Heart left ventricle (tissue), 13 donors: Measurements from ENCODE around the gene RANBP3.

Experiments used
- CTCF ChIP-seq, 12 donors: fragments of 200-600 bp; sonication (generic) in 4 of 12; IDR thresholded peaks; one replicate each; pipeline versions ENCODE4 v1.5.0 to v1.8.0; 2018 to 2022; ENCODE audit warnings: antibody characterized with exemption in 12 of 12, mild to moderate bottlenecking in 5 of 12
- POLR2A ChIP-seq, 2 donors: fragments of 450-650 bp; IDR thresholded peaks; one replicate each; pipeline ENCODE4 v1.6.1; 2017; ENCODE audit warnings: antibody characterized with exemption in 2 of 2, mild to moderate bottlenecking in 2 of 2, moderate library complexity in 2 of 2
- donor health status: ischemic (EF 13 %, LVEDD 7.1; RV severe dilation, severe dysfunction).
- donor health status: DM: no; HTN: yes; CAD: no.
- donor health status: DM: no; HTN: no; CAD: no.
- donor health status: ischemic (EF 25% LVEDD 6.9; RV normal size, moderate dysfunction).
- donor health status: ischemic (EF 25% LVEDD 5.7; RV mildly dilated, moderate dysfunction).
- donor health status: ischemic (EF 35%, LVEDD 5.7; RV mildly dilated, moderate dysfunction).
- donor health status: nonischemic (EF 11% LVEDD 7.7; RV severe dilation, severe dysfunction).
- donor health status: DM: yes; HTN: yes; CAD: no.
- donor health status: PGD.
- donor health status: ischemic (EF 29% LVEDD 5.4; RV normal size, mild dysfunction).
- donor health status: nonischemic (EF 23%, LVEDD 6.1; RV moderate dilation, normal function).

DNA sequence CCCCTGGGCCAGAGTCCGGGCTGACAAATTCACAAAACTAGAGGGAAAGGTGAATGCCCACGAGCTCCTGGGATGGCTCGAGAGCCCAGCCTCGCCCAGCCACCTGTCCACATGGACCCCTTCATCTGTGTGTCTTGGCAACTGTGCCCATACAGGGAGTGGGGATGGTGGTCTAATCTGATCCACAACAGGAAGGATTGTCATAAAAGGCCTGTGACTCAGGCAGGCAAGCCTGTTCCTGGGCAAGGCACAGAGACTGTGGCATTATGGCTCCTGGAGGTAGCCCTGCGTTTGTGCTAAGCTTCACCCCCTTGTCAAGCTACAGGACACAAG, 43.9 kb downstream of the RANBP3 start:
- no peak for TF ChIP-seq POLR2A (IDR thresholded peaks at IDR 0.05)
- TF ChIP-seq CTCF (IDR thresholded peaks at IDR 0.05), result no peak
